GM23338 (cell line): ENCODE data around the gene USP9Y. TPM values are rescaled to one million over a fixed set of nuclear protein-coding genes. Genes with fewer than 3 reads are reported as not detected.

Source experiments
- ATAC-seq: fragments of 200-7000 bp; cut with Tn5 transposase; 3 replicates; pipeline ENCODE4 v1.9.1; 2020
- DNase-seq: peaks from one replicate; pipeline ENCODE4 v3.0.0-alpha.2; 2015; ENCODE audit warnings: low spot score
- H2AFZ ChIP-seq: fragments of 200-600 bp; sonication (generic); 2 replicates; pipeline ENCODE4 v1.8.0; 2016; ENCODE audit warnings: antibody characterized with exemption, mild to moderate bottlenecking, moderate library complexity
- H3F3A ChIP-seq: fragments of 200-600 bp; sonication (generic); replicated peaks from 2 replicates; pipeline ENCODE4 v1.8.0; 2017; ENCODE audit warnings: antibody characterized with exemption, mixed run types, low read depth
- H3K27ac ChIP-seq: fragments of 200-600 bp; sonication (generic); 2 replicates; pipeline ENCODE4 v1.6.1; 2016; ENCODE audit warnings: low read depth
- H3K27me3 ChIP-seq: fragments of 200-600 bp; sonication (generic); 2 replicates; pipeline ENCODE4 v1.8.0; 2016; ENCODE audit warnings: mild to moderate bottlenecking, mixed run types, moderate library complexity; ENCODE audit not compliant: insufficient read depth
- H3K36me3 ChIP-seq: fragments of 200-600 bp; sonication (generic); 2 replicates; pipeline ENCODE4 v1.8.0; 2016; ENCODE audit warnings: mild to moderate bottlenecking; ENCODE audit not compliant: insufficient read depth
- H3K4me1 ChIP-seq: fragments of 200-600 bp; sonication (generic); 2 replicates; pipeline ENCODE4 v1.8.0; 2016; ENCODE audit warnings: mild to moderate bottlenecking, moderate library complexity; ENCODE audit not compliant: insufficient read depth
- H3K4me2 ChIP-seq: fragments of 200-600 bp; sonication (generic); 2 replicates; pipeline ENCODE4 v1.7.1; 2017; ENCODE audit warnings: mixed run types
- H3K4me3 ChIP-seq: fragments of 200-600 bp; sonication (generic); 2 replicates; pipeline ENCODE4 v1.6.1; 2016; ENCODE audit warnings: mixed run types
- H3K79me2 ChIP-seq: fragments of 200-600 bp; sonication (generic); replicated peaks from 2 replicates; pipeline ENCODE4 v1.8.0; 2017; ENCODE audit warnings: mild to moderate bottlenecking; ENCODE audit not compliant: insufficient read depth
- H3K9me2 ChIP-seq: fragments of 200-600 bp; sonication (generic); 2 replicates; pipeline ENCODE4 v1.8.0; 2017; ENCODE audit not compliant: insufficient read depth
- H4K20me1 ChIP-seq: fragments of 200-600 bp; sonication (generic); replicated peaks from 2 replicates; pipeline ENCODE4 v1.8.0; 2017; ENCODE audit warnings: mild to moderate bottlenecking; ENCODE audit not compliant: insufficient read depth
- H3K27ac Mint-ChIP-seq: 2 replicates; pipeline ENCODE4 v1.8.0; 2020; ENCODE audit warnings: inconsistent platforms, mild to moderate bottlenecking, moderate library complexity, mixed read lengths
- H3K27me3 Mint-ChIP-seq: 3 replicates; pipeline ENCODE4 v1.8.0; 2022; ENCODE audit warnings: low read depth, mild to moderate bottlenecking, moderate library complexity, mixed read lengths, inconsistent platforms; ENCODE audit not compliant: insufficient read depth, poor library complexity
- H3K36me3 Mint-ChIP-seq: 3 replicates; pipeline ENCODE4 v1.8.0; 2021; ENCODE audit warnings: low read depth, mild to moderate bottlenecking, inconsistent platforms, moderate library complexity, mixed read lengths
- H3K4me1 Mint-ChIP-seq: 3 replicates; pipeline ENCODE4 v1.8.0; 2020; ENCODE audit warnings: mild to moderate bottlenecking, inconsistent platforms, mixed read lengths
- H3K4me3 Mint-ChIP-seq: 3 replicates; pipeline ENCODE4 v1.8.0; 2021; ENCODE audit warnings: moderate library complexity, mild to moderate bottlenecking, inconsistent platforms, mixed read lengths
- H3K9me3 Mint-ChIP-seq: 3 replicates; pipeline ENCODE4 v1.8.0; 2020; ENCODE audit warnings: moderate library complexity, mild to moderate bottlenecking, inconsistent platforms, mixed read lengths
- CREB1 ChIP-seq: fragments of 250-450 bp; sonication (Bioruptor Pico); IDR thresholded peaks from 2 replicates; pipeline ENCODE4 v1.5.0; 2020; ENCODE audit warnings: low read depth, mild to moderate bottlenecking, moderate library complexity
- EZH2 ChIP-seq: fragments of 200-600 bp; sonication (generic); IDR thresholded peaks from one replicate; pipeline ENCODE4 v1.8.0; 2017; ENCODE audit warnings: antibody characterized with exemption, mild to moderate bottlenecking, low read depth; ENCODE audit not compliant: unreplicated experiment
- EZH2phosphoT487 ChIP-seq: fragments of 200-600 bp; sonication (generic); IDR thresholded peaks from one replicate; pipeline ENCODE4 v1.8.1; 2018; ENCODE audit warnings: antibody characterized with exemption; ENCODE audit not compliant: unreplicated experiment
- JUNB ChIP-seq: IDR thresholded peaks from one replicate; pipeline ENCODE4 v1.6.1; 2016; ENCODE audit warnings: antibody characterized with exemption; ENCODE audit not compliant: unreplicated experiment
- NANOG ChIP-seq: IDR thresholded peaks from 2 replicates; pipeline ENCODE4 v1.6.1; 2016; ENCODE audit warnings: antibody characterized with exemption, borderline replicate concordance
- POLR2AphosphoS5 ChIP-seq: IDR thresholded peaks from 2 replicates; pipeline ENCODE4 v1.6.1; 2016; ENCODE audit warnings: antibody characterized with exemption, low read depth
- STAT1 ChIP-seq: IDR thresholded peaks from one replicate; pipeline ENCODE4 v1.6.1; 2016; ENCODE audit warnings: antibody characterized with exemption; ENCODE audit not compliant: unreplicated experiment
- ZNF114 ChIP-seq: fragments of 250-450 bp; sonication (Bioruptor Pico); IDR thresholded peaks from 2 replicates; pipeline ENCODE4 v1.5.0; 2020; ENCODE audit warnings: mild to moderate bottlenecking, moderate library complexity
- ZNF331 ChIP-seq: fragments of 250-450 bp; sonication (Bioruptor Pico); IDR thresholded peaks from 2 replicates; pipeline ENCODE4 v1.5.0; 2020; ENCODE audit warnings: low read depth, mild to moderate bottlenecking, moderate library complexity
- polyA plus RNA-seq: library from polyadenylated mRNA; unstranded; fragments of >200 nt; fragmentation: Nextera tagmentation; extraction: Ambion mirVana; gene quantifications from 2 replicates; pipeline ENCODE4 v1.2.1, GENCODE V29; 2016
- total RNA-seq: library from RNA; depleted of rRNA; stranded (reverse); fragments of >200 nt; shearing (Covaris generic); gene quantifications from 2 replicates; pipeline ENCODE4 v1.2.3, GENCODE V29; 2014
- TF ChIP-seq, protein P1 (sequence below), 2 experiments: fragments of 200-600 bp in 1 of 2; sonication (generic) in 1 of 2; conservative IDR thresholded peaks; 2 replicates each; pipeline versions ENCODE4 v1.5.1 to v1.6.1; 2016 to 2017; ENCODE audit warnings: antibody characterized with exemption in 2 of 2, low read depth in 2 of 2, mild to moderate bottlenecking in 2 of 2, moderate library complexity in 1 of 2
- TF ChIP-seq, protein P2 (sequence below): IDR thresholded peaks from one replicate; pipeline ENCODE4 v1.6.1; 2018; ENCODE audit warnings: antibody characterized with exemption; ENCODE audit not compliant: unreplicated experiment
- TF ChIP-seq, protein P3 (sequence below): fragments of 250-450 bp; sonication (Bioruptor Pico); IDR thresholded peaks from 2 replicates; pipeline ENCODE4 v1.5.0; 2020; ENCODE audit warnings: mild to moderate bottlenecking, moderate library complexity
- TF ChIP-seq, protein P4 (sequence below): IDR thresholded peaks from 2 replicates; pipeline ENCODE4 v1.6.1; 2016; ENCODE audit warnings: antibody characterized with exemption

The USP9Y gene
- total and polyA plus RNA-seq, 2 experiments from 2014 or later: 23.7 to 49.0 TPM

DNA sequence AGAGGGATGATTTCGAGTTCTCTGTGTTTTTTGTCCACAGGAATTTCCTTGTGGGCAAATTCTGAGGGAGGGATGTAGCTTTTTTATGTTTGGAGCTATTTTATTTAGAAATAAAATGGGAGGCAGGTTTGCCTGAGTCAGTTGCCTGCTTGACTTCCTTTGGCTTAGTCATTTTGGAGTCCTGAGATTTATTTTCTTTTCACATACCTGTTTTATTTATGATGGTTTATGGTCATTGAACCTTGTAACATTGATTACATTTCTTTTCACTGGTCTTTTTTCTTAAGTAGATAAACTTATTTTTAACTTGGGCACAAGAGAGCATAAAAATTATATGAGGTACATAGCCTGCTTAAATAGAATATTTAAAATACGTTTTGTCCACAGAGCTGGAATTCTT is 12.7 kb upstream of the USP9Y start:
- H3K9me3 Mint-ChIP-seq: peaks cover 12% of the 10 kb centered on the region
- Histone ChIP-seq H3K79me2 (peaks cover 79% of the 10 kb centered on the region), H2AFZ (no peak overlapping the region), H3K9me2 (no peaks in the 10 kb centered on the region), H3K36me3 (peaks cover 6% of the 10 kb centered on the region), H3K27me3 (no peaks in the 10 kb centered on the region), H3K4me3 (no peak overlapping the region), H3F3A (no peaks in the 10 kb centered on the region), H3K4me1 (peaks cover 28% of the 10 kb centered on the region), H3K4me2 (no peak overlapping the region), H4K20me1 (no peaks in the 10 kb centered on the region; the same call in 1 of the 2 replicates), H3K27ac (no peak overlapping the region)
- no peak for ATAC-seq
- H3K36me3 Mint-ChIP-seq: peaks cover 72% of the 10 kb centered on the region
- H3K27ac Mint-ChIP-seq: no peak overlapping the region
- no peaks in the 10 kb centered on the region for H3K27me3 Mint-ChIP-seq
- DNase-seq: no peak
- no peak overlapping the region for H3K4me3 Mint-ChIP-seq
- peaks cover 18% of the 10 kb centered on the region for H3K4me1 Mint-ChIP-seq
- TF ChIP-seq STAT1 (no peak), EZH2 (no peak), ZNF331 (CRISPR knock-in tag) (no peak), POLR2AphosphoS5 (no peak), EZH2phosphoT487 (no peak), NANOG (no peak), JUNB (no peak), CREB1 (CRISPR knock-in tag) (no peak), ZNF114 (CRISPR knock-in tag) (no peak)
- TF ChIP-seq, protein P1, sequence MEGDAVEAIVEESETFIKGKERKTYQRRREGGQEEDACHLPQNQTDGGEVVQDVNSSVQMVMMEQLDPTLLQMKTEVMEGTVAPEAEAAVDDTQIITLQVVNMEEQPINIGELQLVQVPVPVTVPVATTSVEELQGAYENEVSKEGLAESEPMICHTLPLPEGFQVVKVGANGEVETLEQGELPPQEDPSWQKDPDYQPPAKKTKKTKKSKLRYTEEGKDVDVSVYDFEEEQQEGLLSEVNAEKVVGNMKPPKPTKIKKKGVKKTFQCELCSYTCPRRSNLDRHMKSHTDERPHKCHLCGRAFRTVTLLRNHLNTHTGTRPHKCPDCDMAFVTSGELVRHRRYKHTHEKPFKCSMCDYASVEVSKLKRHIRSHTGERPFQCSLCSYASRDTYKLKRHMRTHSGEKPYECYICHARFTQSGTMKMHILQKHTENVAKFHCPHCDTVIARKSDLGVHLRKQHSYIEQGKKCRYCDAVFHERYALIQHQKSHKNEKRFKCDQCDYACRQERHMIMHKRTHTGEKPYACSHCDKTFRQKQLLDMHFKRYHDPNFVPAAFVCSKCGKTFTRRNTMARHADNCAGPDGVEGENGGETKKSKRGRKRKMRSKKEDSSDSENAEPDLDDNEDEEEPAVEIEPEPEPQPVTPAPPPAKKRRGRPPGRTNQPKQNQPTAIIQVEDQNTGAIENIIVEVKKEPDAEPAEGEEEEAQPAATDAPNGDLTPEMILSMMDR (conservative IDR thresholded peaks at IDR 0.05; ENCODE audit: low read depth in 2 of 2): no peak
- TF ChIP-seq, protein P2, sequence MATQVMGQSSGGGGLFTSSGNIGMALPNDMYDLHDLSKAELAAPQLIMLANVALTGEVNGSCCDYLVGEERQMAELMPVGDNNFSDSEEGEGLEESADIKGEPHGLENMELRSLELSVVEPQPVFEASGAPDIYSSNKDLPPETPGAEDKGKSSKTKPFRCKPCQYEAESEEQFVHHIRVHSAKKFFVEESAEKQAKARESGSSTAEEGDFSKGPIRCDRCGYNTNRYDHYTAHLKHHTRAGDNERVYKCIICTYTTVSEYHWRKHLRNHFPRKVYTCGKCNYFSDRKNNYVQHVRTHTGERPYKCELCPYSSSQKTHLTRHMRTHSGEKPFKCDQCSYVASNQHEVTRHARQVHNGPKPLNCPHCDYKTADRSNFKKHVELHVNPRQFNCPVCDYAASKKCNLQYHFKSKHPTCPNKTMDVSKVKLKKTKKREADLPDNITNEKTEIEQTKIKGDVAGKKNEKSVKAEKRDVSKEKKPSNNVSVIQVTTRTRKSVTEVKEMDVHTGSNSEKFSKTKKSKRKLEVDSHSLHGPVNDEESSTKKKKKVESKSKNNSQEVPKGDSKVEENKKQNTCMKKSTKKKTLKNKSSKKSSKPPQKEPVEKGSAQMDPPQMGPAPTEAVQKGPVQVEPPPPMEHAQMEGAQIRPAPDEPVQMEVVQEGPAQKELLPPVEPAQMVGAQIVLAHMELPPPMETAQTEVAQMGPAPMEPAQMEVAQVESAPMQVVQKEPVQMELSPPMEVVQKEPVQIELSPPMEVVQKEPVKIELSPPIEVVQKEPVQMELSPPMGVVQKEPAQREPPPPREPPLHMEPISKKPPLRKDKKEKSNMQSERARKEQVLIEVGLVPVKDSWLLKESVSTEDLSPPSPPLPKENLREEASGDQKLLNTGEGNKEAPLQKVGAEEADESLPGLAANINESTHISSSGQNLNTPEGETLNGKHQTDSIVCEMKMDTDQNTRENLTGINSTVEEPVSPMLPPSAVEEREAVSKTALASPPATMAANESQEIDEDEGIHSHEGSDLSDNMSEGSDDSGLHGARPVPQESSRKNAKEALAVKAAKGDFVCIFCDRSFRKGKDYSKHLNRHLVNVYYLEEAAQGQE: no peak
- TF ChIP-seq, protein P3, sequence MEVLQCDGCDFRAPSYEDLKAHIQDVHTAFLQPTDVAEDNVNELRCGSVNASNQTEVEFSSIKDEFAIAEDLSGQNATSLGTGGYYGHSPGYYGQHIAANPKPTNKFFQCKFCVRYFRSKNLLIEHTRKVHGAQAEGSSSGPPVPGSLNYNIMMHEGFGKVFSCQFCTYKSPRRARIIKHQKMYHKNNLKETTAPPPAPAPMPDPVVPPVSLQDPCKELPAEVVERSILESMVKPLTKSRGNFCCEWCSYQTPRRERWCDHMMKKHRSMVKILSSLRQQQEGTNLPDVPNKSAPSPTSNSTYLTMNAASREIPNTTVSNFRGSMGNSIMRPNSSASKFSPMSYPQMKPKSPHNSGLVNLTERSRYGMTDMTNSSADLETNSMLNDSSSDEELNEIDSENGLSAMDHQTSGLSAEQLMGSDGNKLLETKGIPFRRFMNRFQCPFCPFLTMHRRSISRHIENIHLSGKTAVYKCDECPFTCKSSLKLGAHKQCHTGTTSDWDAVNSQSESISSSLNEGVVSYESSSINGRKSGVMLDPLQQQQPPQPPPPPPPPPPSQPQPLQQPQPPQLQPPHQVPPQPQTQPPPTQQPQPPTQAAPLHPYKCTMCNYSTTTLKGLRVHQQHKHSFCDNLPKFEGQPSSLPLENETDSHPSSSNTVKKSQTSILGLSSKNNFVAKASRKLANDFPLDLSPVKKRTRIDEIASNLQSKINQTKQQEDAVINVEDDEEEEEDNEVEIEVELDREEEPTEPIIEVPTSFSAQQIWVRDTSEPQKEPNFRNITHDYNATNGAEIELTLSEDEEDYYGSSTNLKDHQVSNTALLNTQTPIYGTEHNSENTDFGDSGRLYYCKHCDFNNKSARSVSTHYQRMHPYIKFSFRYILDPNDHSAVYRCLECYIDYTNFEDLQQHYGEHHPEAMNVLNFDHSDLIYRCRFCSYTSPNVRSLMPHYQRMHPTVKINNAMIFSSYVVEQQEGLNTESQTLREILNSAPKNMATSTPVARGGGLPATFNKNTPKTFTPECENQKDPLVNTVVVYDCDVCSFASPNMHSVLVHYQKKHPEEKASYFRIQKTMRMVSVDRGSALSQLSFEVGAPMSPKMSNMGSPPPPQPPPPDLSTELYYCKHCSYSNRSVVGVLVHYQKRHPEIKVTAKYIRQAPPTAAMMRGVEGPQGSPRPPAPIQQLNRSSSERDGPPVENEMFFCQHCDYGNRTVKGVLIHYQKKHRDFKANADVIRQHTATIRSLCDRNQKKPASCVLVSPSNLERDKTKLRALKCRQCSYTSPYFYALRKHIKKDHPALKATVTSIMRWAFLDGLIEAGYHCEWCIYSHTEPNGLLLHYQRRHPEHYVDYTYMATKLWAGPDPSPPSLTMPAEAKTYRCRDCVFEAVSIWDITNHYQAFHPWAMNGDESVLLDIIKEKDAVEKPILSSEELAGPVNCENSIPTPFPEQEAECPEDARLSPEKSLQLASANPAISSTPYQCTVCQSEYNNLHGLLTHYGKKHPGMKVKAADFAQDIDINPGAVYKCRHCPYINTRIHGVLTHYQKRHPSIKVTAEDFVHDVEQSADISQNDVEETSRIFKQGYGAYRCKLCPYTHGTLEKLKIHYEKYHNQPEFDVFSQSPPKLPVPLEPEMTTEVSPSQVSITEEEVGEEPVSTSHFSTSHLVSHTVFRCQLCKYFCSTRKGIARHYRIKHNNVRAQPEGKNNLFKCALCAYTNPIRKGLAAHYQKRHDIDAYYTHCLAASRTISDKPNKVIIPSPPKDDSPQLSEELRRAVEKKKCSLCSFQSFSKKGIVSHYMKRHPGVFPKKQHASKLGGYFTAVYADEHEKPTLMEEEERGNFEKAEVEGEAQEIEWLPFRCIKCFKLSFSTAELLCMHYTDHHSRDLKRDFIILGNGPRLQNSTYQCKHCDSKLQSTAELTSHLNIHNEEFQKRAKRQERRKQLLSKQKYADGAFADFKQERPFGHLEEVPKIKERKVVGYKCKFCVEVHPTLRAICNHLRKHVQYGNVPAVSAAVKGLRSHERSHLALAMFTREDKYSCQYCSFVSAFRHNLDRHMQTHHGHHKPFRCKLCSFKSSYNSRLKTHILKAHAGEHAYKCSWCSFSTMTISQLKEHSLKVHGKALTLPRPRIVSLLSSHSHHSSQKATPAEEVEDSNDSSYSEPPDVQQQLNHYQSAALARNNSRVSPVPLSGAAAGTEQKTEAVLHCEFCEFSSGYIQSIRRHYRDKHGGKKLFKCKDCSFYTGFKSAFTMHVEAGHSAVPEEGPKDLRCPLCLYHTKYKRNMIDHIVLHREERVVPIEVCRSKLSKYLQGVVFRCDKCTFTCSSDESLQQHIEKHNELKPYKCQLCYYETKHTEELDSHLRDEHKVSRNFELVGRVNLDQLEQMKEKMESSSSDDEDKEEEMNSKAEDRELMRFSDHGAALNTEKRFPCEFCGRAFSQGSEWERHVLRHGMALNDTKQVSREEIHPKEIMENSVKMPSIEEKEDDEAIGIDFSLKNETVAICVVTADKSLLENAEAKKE (CRISPR knock-in tag): no peak
- TF ChIP-seq, protein P4, sequence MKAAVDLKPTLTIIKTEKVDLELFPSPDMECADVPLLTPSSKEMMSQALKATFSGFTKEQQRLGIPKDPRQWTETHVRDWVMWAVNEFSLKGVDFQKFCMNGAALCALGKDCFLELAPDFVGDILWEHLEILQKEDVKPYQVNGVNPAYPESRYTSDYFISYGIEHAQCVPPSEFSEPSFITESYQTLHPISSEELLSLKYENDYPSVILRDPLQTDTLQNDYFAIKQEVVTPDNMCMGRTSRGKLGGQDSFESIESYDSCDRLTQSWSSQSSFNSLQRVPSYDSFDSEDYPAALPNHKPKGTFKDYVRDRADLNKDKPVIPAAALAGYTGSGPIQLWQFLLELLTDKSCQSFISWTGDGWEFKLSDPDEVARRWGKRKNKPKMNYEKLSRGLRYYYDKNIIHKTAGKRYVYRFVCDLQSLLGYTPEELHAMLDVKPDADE: no peak
